IMR-90 (cell line): ENCODE data around the gene KRT4. TPM values are rescaled to one million over a fixed set of nuclear protein-coding genes. Genes with fewer than 3 reads are reported as not detected.

Experiments
- microRNA-seq, 2 experiments: library from miRNA; stranded (forward) in 1 of 2; unstranded in 1 of 2; fragments of 10-50 nt in 1 of 2; fragments of <30 nt in 1 of 2; gene quantifications in 1 of 2; microRNA quantifications in 1 of 2; one replicate each; pipeline versions ENCODE3 to v1.1.0; 2013 to 2020; ENCODE audit not compliant: insufficient read depth in 1 of 2, insufficient read length in 1 of 2, unreplicated experiment in 1 of 2
- polyA plus RNA-seq, 3 experiments: library from polyadenylated mRNA; depleted of rRNA; stranded (reverse); fragments of >200 nt; gene quantifications; 2 replicates each; pipeline ENCODE4 v1.2.3, GENCODE V29; 2012; ENCODE audit warnings: low replicate concordance in 1 of 3
- small RNA-seq, 5 experiments: library from RNA; depleted of rRNA; stranded (forward); fragments of <200 nt; gene quantifications; one replicate each; pipeline ENCODE3, GENCODE V24; 2012
- total RNA-seq: library from RNA; depleted of rRNA; stranded (reverse); fragments of >200 nt; gene quantifications from 2 replicates; pipeline ENCODE4 v1.2.3, GENCODE V29; 2012; rRNA removed

Gene KRT4
- total and polyA plus RNA-seq, 2 of the 4 experiments (the other 2 are of a cell fraction), result under 0.01 to 0.07 TPM

Small RNA genes within 50 kb of the gene (microRNA-seq; reads per million reads assigned to microRNA genes)
- gene AC107016.2 (ENCODE audit: insufficient read depth, insufficient read length), result not detected

Small RNA genes within 50 kb of the gene (small RNA-seq; reads per million reads assigned to genes)
- 0 reads per million in 5 experiments for gene AC107016.2

Other genes starting within 250 kb of the KRT4 start
- gene KRT74, start 240.3 kb downstream of the KRT4 start, total RNA-seq, result not detected in 2 replicates
- gene KRT74, start 240.3 kb downstream of the KRT4 start, polyA plus RNA-seq (2012; rRNA removed), result not detected in 2 replicates
- not detected in 2 replicates for gene KRT72, start 212.7 kb downstream of the KRT4 start, total RNA-seq
- gene KRT72, start 212.7 kb downstream of the KRT4 start, polyA plus RNA-seq (2012; rRNA removed), result not detected in 2 replicates
- not detected in 2 replicates for gene KRT73, start 195.6 kb downstream of the KRT4 start, total RNA-seq
- gene KRT73, start 195.6 kb downstream of the KRT4 start, polyA plus RNA-seq (2012; rRNA removed), result not detected in 2 replicates
- gene KRT2, start 161.9 kb downstream of the KRT4 start, total RNA-seq, result not detected in 2 replicates
- gene KRT2, start 161.9 kb downstream of the KRT4 start, polyA plus RNA-seq (2012; rRNA removed), result not detected in 2 replicates
- not detected in 2 replicates for gene KRT1, start 133.7 kb downstream of the KRT4 start, total RNA-seq
- not detected in 2 replicates for gene KRT1, start 133.7 kb downstream of the KRT4 start, polyA plus RNA-seq (2012; rRNA removed)
- not detected in 2 replicates for gene KRT77, start 110.6 kb downstream of the KRT4 start, total RNA-seq
- not detected in 2 replicates for gene KRT77, start 110.6 kb downstream of the KRT4 start, polyA plus RNA-seq (2012; rRNA removed)
- gene KRT76, start 36.8 kb downstream of the KRT4 start, total RNA-seq, result not detected in 2 replicates
- not detected in 2 replicates for gene KRT76, start 36.8 kb downstream of the KRT4 start, polyA plus RNA-seq (2012; rRNA removed)
- not detected in 2 replicates for gene KRT3, start 18.0 kb downstream of the KRT4 start, total RNA-seq
- gene KRT3, start 18.0 kb downstream of the KRT4 start, polyA plus RNA-seq (2012; rRNA removed), result not detected in 2 replicates
- gene KRT79, start 20.2 kb upstream of the KRT4 start, total RNA-seq, result under 0.01 TPM in 1 of 2 replicates, not detected in the other
- gene KRT79, start 20.2 kb upstream of the KRT4 start, polyA plus RNA-seq (2012; rRNA removed), result 0.09 and 0.24 TPM in 2 replicates
- not detected in 2 replicates for gene KRT78, start 34.9 kb upstream of the KRT4 start, total RNA-seq
- gene KRT78, start 34.9 kb upstream of the KRT4 start, polyA plus RNA-seq (2012; rRNA removed), result not detected in 2 replicates
- 10.9 and 14.2 TPM in 2 replicates for gene KRT8, start 91.0 kb upstream of the KRT4 start, total RNA-seq
- 38.6 and 39.3 TPM in 2 replicates for gene KRT8, start 91.0 kb upstream of the KRT4 start, polyA plus RNA-seq (2012; rRNA removed)
- 465 and 488 TPM in 2 replicates for gene KRT18, start 135.0 kb upstream of the KRT4 start, total RNA-seq
- 272 and 287 TPM in 2 replicates for gene KRT18, start 135.0 kb upstream of the KRT4 start, polyA plus RNA-seq (2012; rRNA removed)
- gene EIF4B, start 192.3 kb upstream of the KRT4 start, total RNA-seq, result 671 and 1,144 TPM in 2 replicates
- gene EIF4B, start 192.3 kb upstream of the KRT4 start, polyA plus RNA-seq (2012; rRNA removed), result 227 and 313 TPM in 2 replicates
- 10.4 and 10.6 TPM in 2 replicates for gene TNS2, start 235.9 kb upstream of the KRT4 start, total RNA-seq
- gene TNS2, start 235.9 kb upstream of the KRT4 start, polyA plus RNA-seq (2012; rRNA removed), result 67.2 and 68.0 TPM in 2 replicates